ENCODE results near the gene B3GALT5.

Gene B3GALT5

GRCh38 chr21:39640754-39641153 lies 28.0 kb downstream of the B3GALT5 start:
- DNase-seq (ENCODE audit: extremely low spot score, insufficient read length, low read depth) (no peak), FAIRE-seq (no peak)

GRCh38 chr21:39641827-39642450 lies 29.2 kb downstream of the B3GALT5 start:
- DNase-seq (ENCODE audit: extremely low spot score, insufficient read length, low read depth) = no peak
- no peak for FAIRE-seq

GRCh38 chr21:39644062-39644560 lies 31.4 kb downstream of the B3GALT5 start:
- FAIRE-seq (no peak), DNase-seq (ENCODE audit: extremely low spot score, insufficient read length, low read depth) (no peak)

GRCh38 chr21:39645331-39645730 lies 32.6 kb downstream of the B3GALT5 start:
- no peak for FAIRE-seq
- DNase-seq (ENCODE audit: extremely low spot score, insufficient read length, low read depth) = no peak

- FAIRE-seq (no peak), DNase-seq (ENCODE audit: extremely low spot score, insufficient read length, low read depth) (no peak)
These were observed 34.7 kb downstream of the B3GALT5 start for GRCh38 chr21:39647476-39647875.

GRCh38 chr21:39648879-39649278 lies 36.1 kb downstream of the B3GALT5 start:
- no peak for DNase-seq (ENCODE audit: extremely low spot score, insufficient read length, low read depth)
- no peak for FAIRE-seq

GRCh38 chr21:39649526-39649925 lies 36.8 kb downstream of the B3GALT5 start:
- DNase-seq (ENCODE audit: extremely low spot score, insufficient read length, low read depth) (no peak), FAIRE-seq (no peak)

GRCh38 chr21:39650306-39650705 lies 37.6 kb downstream of the B3GALT5 start:
- FAIRE-seq (no peak), DNase-seq (ENCODE audit: extremely low spot score, insufficient read length, low read depth) (no peak)

- no peak for FAIRE-seq
These were observed 38.1 kb downstream of the B3GALT5 start for GRCh38 chr21:39650801-39651200.

GRCh38 chr21:39651206-39651605 lies 38.5 kb downstream of the B3GALT5 start:
- FAIRE-seq = no peak

More at GRCh38 chr21:39650801-39651200, 38.1 kb downstream of the B3GALT5 start:
- DNase-seq (ENCODE audit: extremely low spot score, insufficient read length, low read depth) = no peak

GRCh38 chr21:39654951-39655350 lies 42.2 kb downstream of the B3GALT5 start:
- DNase-seq (ENCODE audit: extremely low spot score, insufficient read length, low read depth) (no peak), FAIRE-seq (no peak)

More at GRCh38 chr21:39651206-39651605, 38.5 kb downstream of the B3GALT5 start:
- no peak for DNase-seq (ENCODE audit: extremely low spot score, insufficient read length, low read depth)

- FAIRE-seq (no peak), DNase-seq (ENCODE audit: extremely low spot score, insufficient read length, low read depth) (no peak)
These were observed 42.8 kb downstream of the B3GALT5 start for GRCh38 chr21:39655589-39655988.

GRCh38 chr21:39656209-39656608 lies 43.5 kb downstream of the B3GALT5 start:
- FAIRE-seq (no peak), DNase-seq (ENCODE audit: extremely low spot score, insufficient read length, low read depth) (no peak)

- FAIRE-seq (no peak), DNase-seq (ENCODE audit: extremely low spot score, insufficient read length, low read depth) (no peak)
These were observed 44.5 kb downstream of the B3GALT5 start for GRCh38 chr21:39657091-39657689.

GRCh38 chr21:39658066-39658465 lies 45.3 kb downstream of the B3GALT5 start:
- FAIRE-seq (no peak), DNase-seq (ENCODE audit: extremely low spot score, insufficient read length, low read depth) (no peak)

GRCh38 chr21:39659070-39659815 lies 46.5 kb downstream of the B3GALT5 start:
- no peak for FAIRE-seq
- no peak for DNase-seq (ENCODE audit: extremely low spot score, insufficient read length, low read depth)

GRCh38 chr21:39660191-39660980 lies 47.6 kb downstream of the B3GALT5 start:
- FAIRE-seq = no peak
- no peak for DNase-seq (ENCODE audit: extremely low spot score, insufficient read length, low read depth)

GRCh38 chr21:39661121-39661520 lies 48.4 kb downstream of the B3GALT5 start:
- FAIRE-seq (no peak), DNase-seq (ENCODE audit: extremely low spot score, insufficient read length, low read depth) (no peak)

GRCh38 chr21:39661740-39662139 lies 49.0 kb downstream of the B3GALT5 start:
- DNase-seq (ENCODE audit: extremely low spot score, insufficient read length, low read depth) = no peak
- FAIRE-seq = no peak

GRCh38 chr21:39662411-39662953 lies 49.7 kb downstream of the B3GALT5 start:
- no peak for DNase-seq (ENCODE audit: extremely low spot score, insufficient read length, low read depth)
- FAIRE-seq = no peak

All from GM18507 (cell line).